NCI-H146 treated with DMSO at 0.1 percent for 48 hours (cell line): Measurements from ENCODE around the gene GNG13.
"Not testable (repeated sequence)": the region's sequence is repeated elsewhere in the genome, so short reads cannot be mapped to it uniquely, and the experiment has no call there.

Source experiments
- DNase-seq: peaks from one replicate; lab custom pipeline; 2025; ENCODE audit not compliant: unreplicated experiment; lab: John Stamatoyannopoulos, UW

GNG13 gene

GRCh38 chr16:832652-833336 lies 32.3 kb upstream of the GNG13 start:
- DNase-seq = no peak

- no peak for DNase-seq
Observed at GRCh38 chr16:831571-832413, 31.3 kb upstream of the GNG13 start.

GRCh38 chr16:830871-831570 lies 30.5 kb upstream of the GNG13 start:
- no peak for DNase-seq

GRCh38 chr16:830107-830870 lies 29.8 kb upstream of the GNG13 start:
- DNase-seq = no peak

GRCh38 chr16:828891-829290 lies 28.4 kb upstream of the GNG13 start:
- DNase-seq = no peak

GRCh38 chr16:827513-827912 lies 27.0 kb upstream of the GNG13 start:
- DNase-seq = no peak

- DNase-seq = no peak
Observed at GRCh38 chr16:825341-826061, 25.0 kb upstream of the GNG13 start.

- no peak for DNase-seq
Observed at GRCh38 chr16:824601-825000, 24.1 kb upstream of the GNG13 start.

GRCh38 chr16:824194-824593 lies 23.7 kb upstream of the GNG13 start:
- DNase-seq = no peak

- DNase-seq = no peak
Observed at GRCh38 chr16:822909-823297, 22.4 kb upstream of the GNG13 start.

GRCh38 chr16:822174-822908 lies 21.8 kb upstream of the GNG13 start:
- DNase-seq = no peak

- no peak for DNase-seq
Observed at GRCh38 chr16:821751-822150, 21.2 kb upstream of the GNG13 start.

- no peak for DNase-seq
Observed at GRCh38 chr16:820748-821147, 20.2 kb upstream of the GNG13 start.

GRCh38 chr16:820044-820408 lies 19.5 kb upstream of the GNG13 start:
- not testable (repeated sequence) for DNase-seq

- no peak for DNase-seq
Observed at GRCh38 chr16:819336-820043, 19.0 kb upstream of the GNG13 start.

GRCh38 chr16:818592-818991 lies 18.1 kb upstream of the GNG13 start:
- no peak for DNase-seq

GRCh38 chr16:818132-818531 lies 17.6 kb upstream of the GNG13 start:
- DNase-seq = no peak

- no peak for DNase-seq
Observed at GRCh38 chr16:817001-817906, 16.7 kb upstream of the GNG13 start.
